ENCODE data around the gene OR6F1.
"Not testable (repeated sequence)": the region's sequence is repeated elsewhere in the genome, so short reads cannot be mapped to it uniquely, and the experiment has no call there.

The OR6F1 gene

GRCh38 chr1:247716546-247716945 is at the start of gene OR6F1:
OR6F1 (minus strand) TSS chr1:247716646; CDS start chr1:247712755, 3,891 bp downstream.
- DNase-seq = no peak

GRCh38 chr1:247760456-247760855 is 44.0 kb upstream of the OR6F1 start, which contains the start of gene OR1C1:
OR1C1 (minus strand) TSS chr1:247760556; CDS start chr1:247758406, 2,150 bp downstream.
- DNase-seq = no peak

GRCh38 chr1:247754311-247754710 is 37.9 kb upstream of the OR6F1 start:
- not testable (repeated sequence) for DNase-seq

DNA sequence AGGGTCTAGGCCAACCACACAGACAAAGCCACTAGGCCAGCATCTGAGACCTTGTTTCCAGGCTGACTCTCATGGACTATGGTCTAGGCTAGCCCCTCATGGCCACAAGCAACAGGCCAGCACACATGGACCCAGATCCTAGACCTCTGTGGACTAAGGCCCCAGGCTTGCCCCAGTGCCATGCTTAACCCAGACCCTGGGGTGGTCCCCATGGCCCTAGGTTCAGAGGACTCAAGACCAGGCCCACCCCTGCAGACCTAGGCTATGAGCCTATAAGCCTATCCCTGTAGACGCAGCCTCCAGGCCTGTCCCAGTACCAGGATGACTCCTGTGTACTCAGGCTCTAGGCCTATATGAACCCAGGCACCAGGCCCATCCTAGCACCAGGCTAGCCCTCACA is 33.4 kb upstream of the OR6F1 start:
- no peak for DNase-seq

DNA sequence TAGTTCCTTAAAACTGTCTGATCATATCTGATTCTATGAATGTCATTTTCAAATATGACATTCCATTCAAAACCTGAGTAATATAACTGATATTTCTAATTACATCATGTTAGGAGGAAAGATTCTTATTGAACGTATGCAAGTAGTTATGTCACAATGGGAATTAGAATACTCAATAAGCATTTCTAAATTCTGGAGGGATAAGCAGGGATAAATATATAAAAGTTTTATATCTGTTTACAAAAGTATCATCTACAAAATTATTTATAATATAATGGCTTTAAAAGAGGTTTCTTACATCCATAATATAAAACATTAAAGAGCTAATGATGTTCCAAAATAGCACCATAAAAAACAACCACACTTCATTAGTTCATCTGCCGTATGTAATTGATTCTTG is 31.6 kb upstream of the OR6F1 start, which contains the start of gene OR14A2:
TSS of gene OR14A2 (minus strand) at position 101 of the 400 bp plus-strand sequence.
- DNase-seq = no peak

DNA sequence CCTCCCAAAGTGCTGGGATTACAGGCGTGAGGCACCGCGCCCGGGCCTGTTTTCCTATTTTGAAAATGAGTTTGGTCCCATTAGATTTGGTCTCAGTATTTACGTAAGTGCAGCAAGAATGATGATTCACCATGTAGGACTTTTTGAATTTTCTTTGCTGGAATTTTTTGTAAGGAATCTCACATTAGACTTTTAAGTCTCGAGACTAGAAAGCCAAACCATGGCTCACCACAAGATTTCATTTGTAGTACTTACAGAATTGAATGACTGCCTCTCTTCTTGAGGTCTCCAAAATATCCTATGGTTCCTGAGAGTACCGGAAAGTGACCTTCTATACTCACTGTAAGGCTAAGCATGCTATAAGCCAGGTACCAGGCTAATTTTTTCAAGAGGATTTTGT is 31.2 kb upstream of the OR6F1 start:
- no peak for DNase-seq

- no peak for DNase-seq
Observed at GRCh38 chr1:247746391-247746935, 30.0 kb upstream of the OR6F1 start.

GRCh38 chr1:247742215-247742760 is 25.8 kb upstream of the OR6F1 start:
- not testable (repeated sequence) for DNase-seq

GRCh38 chr1:247741756-247742155 is 25.3 kb upstream of the OR6F1 start:
- DNase-seq = no peak

GRCh38 chr1:247740721-247741120 is 24.3 kb upstream of the OR6F1 start:
- DNase-seq = no peak

DNA sequence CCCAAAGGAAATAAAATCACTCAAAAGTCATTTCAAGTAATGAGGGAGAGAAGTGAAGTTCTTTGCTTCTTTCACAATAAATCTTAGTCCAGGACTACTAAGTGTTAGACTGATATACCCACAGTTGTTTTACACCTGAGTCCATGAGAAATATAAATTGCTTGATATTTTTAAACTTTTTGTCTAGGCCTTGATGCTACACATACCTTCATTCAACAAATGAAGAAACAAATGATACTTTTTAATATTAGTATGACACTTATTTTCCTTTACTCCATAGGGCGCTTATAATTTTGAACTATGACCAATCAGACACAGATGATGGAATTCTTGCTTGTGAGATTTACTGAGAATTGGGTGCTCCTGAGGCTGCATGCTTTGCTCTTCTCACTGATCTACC is 21.9 kb upstream of the OR6F1 start, which contains the start of gene OR14K1:
TSS of gene OR14K1 (plus strand) at position 301 of the 400 bp plus-strand sequence. CDS start at position 301, 0 bp downstream.
- no peak for DNase-seq

GRCh38 chr1:247721222-247721621 is 4.8 kb upstream of the OR6F1 start:
- no peak for DNase-seq

DNA sequence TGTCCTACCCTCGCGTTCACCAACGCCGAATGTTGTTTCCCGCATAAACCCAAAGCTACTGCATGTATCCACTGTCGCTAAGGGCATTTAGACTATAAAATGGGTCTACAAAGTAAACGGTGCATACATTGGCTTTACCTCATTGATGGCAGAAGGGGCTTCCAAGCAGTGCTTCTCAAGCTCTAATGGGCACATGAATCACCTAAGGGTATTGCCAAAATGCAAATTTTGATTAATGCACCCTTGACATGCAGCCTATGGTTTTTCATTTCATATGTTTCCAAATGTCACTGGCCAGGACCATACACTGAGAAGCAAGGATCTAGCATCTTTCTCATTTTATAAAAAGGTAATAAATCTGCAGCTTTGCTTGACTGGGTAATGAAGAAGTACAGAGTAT is 2.7 kb downstream of the OR6F1 start:
- DNase-seq = no peak

DNA sequence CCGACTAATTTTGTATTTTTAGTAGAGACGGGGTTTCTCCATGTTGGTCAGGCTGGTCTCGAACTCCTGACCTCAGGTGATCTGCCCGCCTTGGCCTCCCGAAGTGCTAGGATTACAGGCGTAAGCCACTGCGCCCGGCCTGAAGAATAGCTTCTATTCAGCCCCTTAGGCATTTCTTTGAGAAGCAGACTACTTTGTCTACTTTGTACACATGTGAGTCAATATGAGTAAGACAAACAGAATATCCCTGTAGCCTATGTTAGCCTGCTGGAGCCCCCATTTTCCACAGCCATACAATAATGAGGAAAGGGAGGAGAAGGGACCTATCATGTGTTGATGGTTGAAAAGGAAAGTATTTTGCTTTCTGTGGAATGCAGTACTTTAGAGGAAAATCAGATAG is 5.8 kb downstream of the OR6F1 start:
- DNase-seq = not testable (repeated sequence)

DNA sequence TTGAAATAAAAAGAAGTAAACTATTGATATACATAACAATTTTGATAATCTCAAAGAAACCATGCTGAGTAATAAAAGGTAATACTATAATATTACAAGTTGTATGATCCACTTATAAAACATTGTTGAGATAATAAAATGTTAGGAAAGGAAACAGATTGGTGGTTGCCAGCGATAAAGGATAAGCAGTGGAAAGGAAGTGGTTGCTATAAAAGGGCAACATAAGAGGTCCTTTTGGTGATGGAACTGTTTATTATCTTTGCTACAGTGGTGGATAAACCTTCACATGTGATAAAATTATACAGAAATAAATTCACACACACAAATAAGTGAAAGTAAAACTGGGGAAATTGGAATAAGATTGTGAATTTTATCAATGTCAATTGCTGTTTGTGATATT is 15.1 kb downstream of the OR6F1 start:
- no peak for DNase-seq

GRCh38 chr1:247681288-247681897 is 35.1 kb downstream of the OR6F1 start:
- peak; percentile 80 to 92 for DNase-seq

GRCh38 chr1:247680171-247680570 is 36.3 kb downstream of the OR6F1 start:
- no peak for DNase-seq

DNA sequence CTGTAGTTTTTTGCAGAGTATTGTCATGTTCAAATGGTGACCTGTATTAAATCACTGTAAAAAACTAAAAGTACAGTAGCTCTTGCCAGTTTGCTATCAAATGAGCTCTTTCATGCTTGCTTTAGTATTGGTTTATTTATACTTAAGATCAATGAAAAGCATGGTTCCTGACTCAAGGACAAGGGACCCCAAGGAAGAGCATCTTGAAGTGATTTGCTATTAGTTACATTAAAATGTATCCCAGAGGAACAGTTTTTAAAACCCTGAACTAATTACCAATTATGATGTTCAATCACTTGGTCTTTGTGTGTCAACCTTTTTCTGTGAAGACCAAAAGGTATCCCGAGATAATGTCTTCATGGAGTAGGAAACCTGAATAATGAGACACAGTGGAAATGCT is 36.8 kb downstream of the OR6F1 start, which contains the start of gene OR13G1:
TSS of gene OR13G1 (minus strand) at position 101 of the 400 bp plus-strand sequence. CDS start 6,698 bp downstream, outside the sequence.
- no peak for DNase-seq

DNA sequence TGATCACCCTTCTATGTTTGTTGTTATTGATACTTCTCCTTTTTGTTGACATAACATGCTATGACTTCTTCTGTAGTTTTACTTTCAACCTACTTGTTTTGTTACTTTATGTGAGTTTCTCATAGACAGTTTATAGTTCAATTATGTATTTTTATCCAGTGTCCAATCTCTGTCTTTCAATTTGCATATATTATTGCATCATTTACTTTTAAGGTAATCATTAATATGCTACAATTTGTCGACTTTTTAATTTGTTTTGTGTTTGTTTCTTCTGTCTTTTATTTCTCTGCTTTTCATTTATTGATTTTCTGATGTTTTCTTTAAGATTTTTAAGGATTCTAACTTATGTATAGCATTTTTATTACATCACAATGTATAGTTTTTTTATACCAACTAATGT is 47.2 kb downstream of the OR6F1 start:
- DNase-seq = no peak
